Thymus (tissue), 11 donors: Measurements from ENCODE around the gene POLG2. TPM values are rescaled to one million over a fixed set of nuclear protein-coding genes. Genes with fewer than 3 reads are reported as not detected.
"Not testable (repeated sequence)": the region's sequence is repeated elsewhere in the genome, so short reads cannot be mapped to it uniquely, and the experiment has no call there.

Experiments used
- DNase-seq, 9 donors: peaks; one replicate each; pipeline ENCODE4 v3.0.0-alpha.2; 2013; ENCODE audit warnings: low spot score in 9 of 9, low read depth in 6 of 9, missing footprints in 1 of 9
- H3K27ac ChIP-seq, 2 donors: one replicate each; pipeline ENCODE4 v1.5.1; 2013; ENCODE audit warnings: control low read depth in 1 of 2, low read depth in 1 of 2, low read length in 1 of 2, mild to moderate bottlenecking in 1 of 2, moderate library complexity in 1 of 2
- H3K27me3 ChIP-seq, 2 donors: one replicate each; pipeline ENCODE4 v1.5.1; 2013; ENCODE audit warnings: low read length in 1 of 2; ENCODE audit not compliant: control insufficient read depth in 2 of 2, insufficient read depth in 1 of 2
- H3K36me3 ChIP-seq, 2 donors: one replicate each; pipeline ENCODE4 v1.5.1; 2013; ENCODE audit warnings: low read length in 1 of 2, mild to moderate bottlenecking in 1 of 2, moderate library complexity in 1 of 2; ENCODE audit not compliant: control insufficient read depth in 2 of 2, insufficient read depth in 2 of 2
- H3K4me1 ChIP-seq, 2 donors: one replicate each; pipeline ENCODE4 v1.5.1; 2013; ENCODE audit warnings: low read length in 2 of 2; ENCODE audit not compliant: control insufficient read depth in 2 of 2, insufficient read depth in 2 of 2
- H3K4me3 ChIP-seq, 2 donors: one replicate each; pipeline ENCODE4 v1.5.1; 2013; ENCODE audit warnings: low read length in 2 of 2, control low read depth in 1 of 2, mild to moderate bottlenecking in 1 of 2
- H3K9me3 ChIP-seq, 2 donors: one replicate each; pipeline ENCODE4 v1.5.1; 2013; ENCODE audit warnings: low read length in 1 of 2, mild to moderate bottlenecking in 1 of 2; ENCODE audit not compliant: control insufficient read depth in 2 of 2, insufficient read depth in 1 of 2
- WGBS: extraction: QIAGEN DNeasy Blood & Tissue Kit; methylation state at CpG from one replicate; pipeline ENCODE4 v1.1.7; 2013; 5-methylcytosine and 5-hydroxymethylcytosine counted together
- polyA plus RNA-seq: library from polyadenylated mRNA; stranded (reverse); fragments of 200-250 nt; gene quantifications from one replicate; pipeline ENCODE4 v1.2.3, GENCODE V29; 2013
- total RNA-seq: library from RNA; stranded (reverse); fragments of 120-200 nt; gene quantifications from one replicate; pipeline ENCODE4 v1.2.4, GENCODE V29; 2013
- donor health status: healthy.

Gene POLG2
- total and polyA plus RNA-seq, 2 donors: 13.2 to 24.4 TPM

- DNase-seq: no peak
- Histone ChIP-seq H3K36me3 (peaks cover 12 to 40% of the 10 kb centered on the region in 2 donors), H3K4me3 (no peak overlapping the region), H3K27ac (no peak overlapping the region), H3K9me3 (no peaks in the 10 kb centered on the region), H3K27me3 (no peaks in the 10 kb centered on the region), H3K4me1 (no peaks in the 10 kb centered on the region)
- 88% methylated on average over 1 of the region's 1 CpG for WGBS
Observed at GRCh38 chr17:64477849-64478248, 19.0 kb downstream of the POLG2 start.

- no peak overlapping the region for H3K27ac ChIP-seq
- DNase-seq: no peak
- H3K9me3 ChIP-seq: no peaks in the 10 kb centered on the region
- no peaks in the 10 kb centered on the region for H3K4me1 ChIP-seq
- H3K4me3 ChIP-seq: no peak overlapping the region
- no peaks in the 10 kb centered on the region for H3K27me3 ChIP-seq
- WGBS: over 99% methylated on average over 2 of the region's 2 CpGs
- H3K36me3 ChIP-seq: peaks cover 0 to 12% of the 10 kb centered on the region in 2 donors
Observed at GRCh38 chr17:64472564-64472963, 24.3 kb downstream of the POLG2 start.

GRCh38 chr17:64471440-64471839, 25.4 kb downstream of the POLG2 start:
- H3K9me3 ChIP-seq: no peaks in the 10 kb centered on the region

GRCh38 chr17:64470625-64471024, 26.2 kb downstream of the POLG2 start:
- Histone ChIP-seq H3K27me3 (no peaks in the 10 kb centered on the region), H3K4me1 (no peaks in the 10 kb centered on the region), H3K36me3 (no peaks in the 10 kb centered on the region), H3K4me3 (no peak overlapping the region), H3K27ac (no peak overlapping the region), H3K9me3 (no peaks in the 10 kb centered on the region)
- 95% methylated on average over 4 of the region's 4 CpGs for WGBS
- no peak for DNase-seq

More at GRCh38 chr17:64471440-64471839, 25.4 kb downstream of the POLG2 start:
- H3K36me3 ChIP-seq: peaks cover 0 to 4% of the 10 kb centered on the region in 2 donors
- H3K4me1 ChIP-seq: no peaks in the 10 kb centered on the region
- no peaks in the 10 kb centered on the region for H3K27me3 ChIP-seq
- WGBS: 99% methylated on average over 3 of the region's 3 CpGs
- DNase-seq: no peak
- H3K4me3 ChIP-seq: no peak overlapping the region
- H3K27ac ChIP-seq: no peak overlapping the region

DNA sequence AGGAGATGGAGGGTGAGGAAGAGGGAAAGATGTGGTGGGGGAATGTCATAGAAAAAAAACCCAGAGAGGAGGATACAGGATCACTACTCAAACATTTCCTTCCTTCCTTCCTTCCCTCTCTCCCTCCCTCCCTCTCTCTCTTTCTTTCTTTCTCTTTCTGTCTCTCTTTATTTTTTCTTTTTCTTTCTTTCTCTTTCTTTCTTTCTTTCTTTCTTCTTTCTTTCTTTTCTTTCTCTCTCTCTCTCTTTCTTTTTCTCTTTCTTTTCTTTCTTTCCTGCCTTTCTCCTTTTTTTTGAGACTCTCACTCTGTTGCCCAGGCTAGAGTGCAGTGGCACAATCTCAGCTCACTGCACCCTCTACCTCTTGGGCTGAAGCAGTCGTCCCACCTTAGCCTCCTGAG, 30.0 kb downstream of the POLG2 start:
- not testable (repeated sequence) for H3K36me3 ChIP-seq, H3K9me3 ChIP-seq, H3K4me3 ChIP-seq, H3K27ac ChIP-seq, DNase-seq, H3K4me1 ChIP-seq, H3K27me3 ChIP-seq
- 92% methylated on average over 1 of the region's 1 CpG for WGBS

DNA sequence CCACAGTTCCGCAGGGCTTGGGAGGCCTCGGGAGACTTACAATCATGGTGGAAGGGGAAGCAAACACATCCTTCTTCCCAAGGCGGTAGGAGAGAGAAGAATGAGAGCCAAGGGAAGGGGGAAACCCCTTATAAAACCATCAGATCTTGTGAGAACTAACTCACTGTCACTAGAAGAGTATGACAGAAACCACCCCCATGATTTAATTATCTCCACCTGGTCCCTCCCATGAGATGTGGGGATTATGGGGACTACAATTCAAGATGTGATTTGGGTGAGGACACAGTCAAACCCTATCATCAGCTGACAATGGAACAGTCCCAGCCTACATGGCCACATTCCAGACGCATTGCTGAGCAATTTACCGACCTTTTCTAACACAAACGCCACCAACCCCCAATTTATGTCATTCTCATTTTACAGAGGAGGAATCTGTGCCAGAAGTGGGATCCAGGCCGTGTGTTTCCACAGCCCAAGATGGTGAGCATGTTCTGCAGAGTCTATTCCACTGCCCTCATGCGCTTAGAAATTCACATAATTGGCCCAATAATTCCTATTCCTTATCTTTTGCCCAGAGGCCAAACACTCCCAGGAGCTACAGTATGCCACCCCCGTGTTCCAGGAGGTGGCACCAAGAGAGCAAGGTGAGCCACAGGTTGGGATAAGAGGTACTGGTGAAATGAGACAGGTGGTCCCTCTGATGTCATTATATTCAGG, 30.7 kb downstream of the POLG2 start:
- no peaks in the 10 kb centered on the region for H3K36me3 ChIP-seq
- WGBS: 92% methylated on average over 9 of the region's 9 CpGs

DNA sequence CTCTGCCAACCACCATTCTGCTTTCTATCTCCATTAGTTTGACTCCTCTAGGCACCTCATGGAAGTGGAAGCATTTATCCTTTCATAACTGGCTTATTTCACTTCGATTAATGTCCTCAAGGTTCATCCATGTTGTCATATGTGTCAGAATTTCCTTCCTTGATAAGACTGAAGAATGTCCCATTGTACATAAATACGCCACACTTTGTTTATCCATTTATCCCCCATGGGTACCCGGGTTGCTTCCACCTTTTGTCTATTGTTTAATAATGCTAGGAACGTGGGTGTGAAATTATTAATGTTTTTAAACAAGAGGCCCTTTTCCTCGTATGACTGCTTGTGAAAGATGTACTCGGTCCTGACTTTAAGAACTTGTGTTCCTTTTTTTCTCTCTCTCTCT, 35.1 kb downstream of the POLG2 start:
- peaks cover 0 to under 1% of the 10 kb centered on the region in 2 donors for H3K9me3 ChIP-seq
- H3K4me3 ChIP-seq: no peak overlapping the region
- H3K4me1 ChIP-seq: peaks cover 8 to 11% of the 10 kb centered on the region in 2 donors
- WGBS: 93% methylated on average over 6 of the region's 6 CpGs
- no peaks in the 10 kb centered on the region for H3K36me3 ChIP-seq
- no peak overlapping the region for H3K27ac ChIP-seq
- no peaks in the 10 kb centered on the region for H3K27me3 ChIP-seq
- DNase-seq: no peak

More for the DNA sequence above, 30.7 kb downstream of the POLG2 start:
- Histone ChIP-seq H3K4me3 (no peak overlapping the region), H3K4me1 (no peaks in the 10 kb centered on the region), H3K27me3 (no peaks in the 10 kb centered on the region), H3K9me3 (no peaks in the 10 kb centered on the region), H3K27ac (no peak overlapping the region)
- no peak for DNase-seq

DNA sequence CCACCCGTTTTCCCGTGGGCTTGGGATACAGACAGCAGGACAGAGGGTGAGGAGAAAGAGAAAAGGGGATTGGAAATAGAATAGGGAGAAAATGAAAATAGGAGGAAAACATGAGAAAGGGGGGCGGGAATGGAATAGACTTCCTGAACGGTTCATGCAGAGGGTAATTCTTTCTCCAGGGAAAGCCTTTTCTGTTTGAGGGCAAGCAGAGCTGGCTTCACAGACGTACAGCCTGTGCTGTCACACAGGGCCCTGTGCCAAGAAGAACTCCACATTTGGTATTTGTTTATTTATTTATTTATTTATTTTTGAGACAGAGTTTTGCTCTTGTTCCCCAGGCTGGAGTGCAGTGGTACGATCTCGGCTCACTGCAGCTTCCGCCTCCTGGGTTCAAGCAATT, 35.9 kb downstream of the POLG2 start:
- H3K27me3 ChIP-seq: no peaks in the 10 kb centered on the region
- H3K9me3 ChIP-seq: peaks cover 0 to 4% of the 10 kb centered on the region in 2 donors
- H3K36me3 ChIP-seq: no peaks in the 10 kb centered on the region
- H3K4me1 ChIP-seq: peaks cover 8 to 19% of the 10 kb centered on the region in 2 donors
- no peak for DNase-seq
- WGBS: 97% methylated on average over 8 of the region's 8 CpGs
- H3K27ac ChIP-seq: no peak overlapping the region
- no peak overlapping the region for H3K4me3 ChIP-seq

- not testable (repeated sequence) for H3K36me3 ChIP-seq, DNase-seq
- 98% methylated on average over 7 of the region's 7 CpGs for WGBS
Observed at GRCh38 chr17:64459818-64460217, 37.0 kb downstream of the POLG2 start.

More at GRCh38 chr17:64459818-64460217, 37.0 kb downstream of the POLG2 start:
- peaks cover 8 to 20% of the 10 kb centered on the region in 2 donors for H3K4me1 ChIP-seq
- not testable (repeated sequence) for H3K27me3 ChIP-seq, H3K27ac ChIP-seq, H3K4me3 ChIP-seq, H3K9me3 ChIP-seq
